Testis (tissue), 2 donors: ENCODE measurements around the gene TTC3.

Experiments
- POLR2A ChIP-seq: fragments of 450-650 bp; IDR thresholded peaks from one replicate; pipeline ENCODE4 v1.6.1; 2017; ENCODE audit warnings: antibody characterized with exemption, mild to moderate bottlenecking, moderate library complexity
- TF ChIP-seq, protein P1 (sequence below), 3 experiments: fragments of 450-650 bp in 2 of 3; fragments of 200-600 bp in 1 of 3; sonication (generic) in 1 of 3; IDR thresholded peaks; one replicate each; pipeline ENCODE4 v1.5.1; 2016 to 2019; ENCODE audit warnings: antibody characterized with exemption in 3 of 3, mild to moderate bottlenecking in 2 of 3, moderate library complexity in 1 of 3

- TF ChIP-seq, protein P1, sequence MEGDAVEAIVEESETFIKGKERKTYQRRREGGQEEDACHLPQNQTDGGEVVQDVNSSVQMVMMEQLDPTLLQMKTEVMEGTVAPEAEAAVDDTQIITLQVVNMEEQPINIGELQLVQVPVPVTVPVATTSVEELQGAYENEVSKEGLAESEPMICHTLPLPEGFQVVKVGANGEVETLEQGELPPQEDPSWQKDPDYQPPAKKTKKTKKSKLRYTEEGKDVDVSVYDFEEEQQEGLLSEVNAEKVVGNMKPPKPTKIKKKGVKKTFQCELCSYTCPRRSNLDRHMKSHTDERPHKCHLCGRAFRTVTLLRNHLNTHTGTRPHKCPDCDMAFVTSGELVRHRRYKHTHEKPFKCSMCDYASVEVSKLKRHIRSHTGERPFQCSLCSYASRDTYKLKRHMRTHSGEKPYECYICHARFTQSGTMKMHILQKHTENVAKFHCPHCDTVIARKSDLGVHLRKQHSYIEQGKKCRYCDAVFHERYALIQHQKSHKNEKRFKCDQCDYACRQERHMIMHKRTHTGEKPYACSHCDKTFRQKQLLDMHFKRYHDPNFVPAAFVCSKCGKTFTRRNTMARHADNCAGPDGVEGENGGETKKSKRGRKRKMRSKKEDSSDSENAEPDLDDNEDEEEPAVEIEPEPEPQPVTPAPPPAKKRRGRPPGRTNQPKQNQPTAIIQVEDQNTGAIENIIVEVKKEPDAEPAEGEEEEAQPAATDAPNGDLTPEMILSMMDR (IDR thresholded peaks at IDR 0.05): no peak
- TF ChIP-seq POLR2A: no peak
Measured at GRCh38 chr21:37146320-37147235, 73.5 kb downstream of the TTC3 start.
